Ascending aorta (tissue), 2 donors: Measurements from ENCODE around the gene CCDC182. TPM values are rescaled to one million over a fixed set of nuclear protein-coding genes. Genes with fewer than 3 reads are reported as not detected.

ENCODE experiments used
- DNase-seq, 2 donors: peaks; one replicate each; pipeline ENCODE4 v3.0.0-alpha.2; 2019; ENCODE audit warnings: low spot score in 2 of 2
- H3K27ac ChIP-seq, 2 donors: fragments of 200-600 bp; sonication (generic); one replicate each; pipeline ENCODE4 v1.5.1; 2016 to 2017; ENCODE audit warnings: mild to moderate bottlenecking in 1 of 2
- H3K27me3 ChIP-seq: fragments of 200-600 bp; sonication (generic); one replicate; pipeline ENCODE4 v1.5.1; 2017
- H3K36me3 ChIP-seq, 2 donors: fragments of 200-600 bp; sonication (generic); one replicate each; pipeline ENCODE4 v1.5.1; 2016
- H3K4me1 ChIP-seq, 2 donors: fragments of 200-600 bp; sonication (generic); one replicate each; pipeline ENCODE4 v1.5.1; 2016 to 2017; ENCODE audit warnings: mild to moderate bottlenecking in 1 of 2
- H3K4me3 ChIP-seq, 2 donors: fragments of 200-600 bp; sonication (generic); one replicate each; pipeline ENCODE4 v1.5.1; 2016 to 2017; ENCODE audit warnings: mild to moderate bottlenecking in 1 of 2
- H3K9me3 ChIP-seq, 2 donors: fragments of 200-600 bp; sonication (generic); one replicate each; pipeline ENCODE4 v1.5.1; 2016
- CTCF ChIP-seq, 3 experiments: fragments of 200-600 bp in 2 of 3; fragments of 450-650 bp in 1 of 3; sonication (generic) in 2 of 3; IDR thresholded peaks; one replicate each; pipeline ENCODE4 v1.5.1; 2016 to 2019; ENCODE audit warnings: antibody characterized with exemption in 3 of 3, mild to moderate bottlenecking in 1 of 3, moderate library complexity in 1 of 3
- intact Hi-C: fragments of 100-400 bp; cut with DNase I; formaldehyde crosslinking; loops from one replicate; pipeline ENCODE4 v1.15.1; 2023
- total RNA-seq: library from RNA; depleted of rRNA; stranded (reverse); fragments of >200 nt; gene quantifications from one replicate; pipeline ENCODE4 v1.1.0, GENCODE V29; 2016

Gene CCDC182
- total RNA-seq, 1 donor from 2014 or later: not detected

- no peak for TF ChIP-seq CTCF (IDR thresholded peaks at IDR 0.05)
- Histone ChIP-seq H3K36me3 (no peaks in the 10 kb centered on the region), H3K4me1 (no peaks in the 10 kb centered on the region), H3K4me3 (no peak overlapping the region), H3K27ac (no peak overlapping the region), H3K9me3 (no peaks in the 10 kb centered on the region), H3K27me3 (no peaks in the 10 kb centered on the region)
- intact Hi-C loops: no loop called here
- DNase-seq: no peak
These were observed 22.4 kb downstream of the CCDC182 start for GRCh38 chr17:57722704-57723043.

GRCh38 chr17:57721967-57722703 lies 23.0 kb downstream of the CCDC182 start:
- DNase-seq: no peak
- TF ChIP-seq CTCF (IDR thresholded peaks at IDR 0.05): no peak
- H3K36me3 ChIP-seq: no peaks in the 10 kb centered on the region
- H3K4me1 ChIP-seq: no peaks in the 10 kb centered on the region
- no peak overlapping the region for H3K27ac ChIP-seq
- no peaks in the 10 kb centered on the region for H3K27me3 ChIP-seq
- intact Hi-C loops: no loop called here
- H3K4me3 ChIP-seq: no peak overlapping the region
- no peaks in the 10 kb centered on the region for H3K9me3 ChIP-seq

GRCh38 chr17:57720386-57721035 lies 24.6 kb downstream of the CCDC182 start:
- no peaks in the 10 kb centered on the region for H3K27me3 ChIP-seq
- H3K36me3 ChIP-seq: no peaks in the 10 kb centered on the region
- no peaks in the 10 kb centered on the region for H3K4me1 ChIP-seq
- intact Hi-C loops: no loop called here
- H3K9me3 ChIP-seq: no peaks in the 10 kb centered on the region
- H3K4me3 ChIP-seq: no peak overlapping the region
- TF ChIP-seq CTCF (IDR thresholded peaks at IDR 0.05): no peak
- DNase-seq: no peak
- no peak overlapping the region for H3K27ac ChIP-seq

GRCh38 chr17:57718878-57719277 lies 26.2 kb downstream of the CCDC182 start:
- no peaks in the 10 kb centered on the region for H3K36me3 ChIP-seq
- H3K4me3 ChIP-seq: no peak overlapping the region
- no peaks in the 10 kb centered on the region for H3K27me3 ChIP-seq
- TF ChIP-seq CTCF (IDR thresholded peaks at IDR 0.05): no peak
- H3K4me1 ChIP-seq: no peaks in the 10 kb centered on the region
- H3K9me3 ChIP-seq: no peaks in the 10 kb centered on the region
- no peak overlapping the region for H3K27ac ChIP-seq
- no peak for DNase-seq
- intact Hi-C loops: no loop called here

GRCh38 chr17:57715981-57716380 lies 29.1 kb downstream of the CCDC182 start:
- Histone ChIP-seq H3K36me3 (no peaks in the 10 kb centered on the region), H3K27ac (no peak overlapping the region), H3K27me3 (no peaks in the 10 kb centered on the region), H3K4me1 (no peaks in the 10 kb centered on the region), H3K4me3 (no peak overlapping the region), H3K9me3 (no peaks in the 10 kb centered on the region)
- intact Hi-C loops: no loop called here
- peak in 1 of 2 donors; percentile 4 for DNase-seq
- TF ChIP-seq CTCF (IDR thresholded peaks at IDR 0.05): no peak
